Lung microvascular endothelial cell (primary cell): ENCODE results near the gene TYW1B. TPM values are rescaled to one million over a fixed set of nuclear protein-coding genes. Genes with fewer than 3 reads are reported as not detected.
"Not testable (repeated sequence)": the region's sequence is repeated elsewhere in the genome, so short reads cannot be mapped to it uniquely, and the experiment has no call there.

Experiments
- DNase-seq, 2 donors: peaks; one replicate each; pipeline versions ENCODE4 v3.0.0 to v3.0.0-alpha.2; 2010; ENCODE audit warnings: low read depth in 2 of 2
- total RNA-seq: library from RNA; depleted of rRNA; stranded (reverse); fragments of >200 nt; gene quantifications from 2 replicates; pipeline ENCODE4 v1.2.1, GENCODE V29; 2014

TYW1B gene
- total RNA-seq, 1 donor from 2014 or later: 5.4 TPM

GRCh38 chr7:72559546-72559945, 268.5 kb downstream of the TYW1B start:
- DNase-seq: not testable (repeated sequence)

- DNase-seq: not testable (repeated sequence)
These were observed 271.3 kb downstream of the TYW1B start for GRCh38 chr7:72556733-72557132.

GRCh38 chr7:72555238-72555637, 272.8 kb downstream of the TYW1B start:
- not testable (repeated sequence) for DNase-seq

- DNase-seq: not testable (repeated sequence)
These were observed 273.6 kb downstream of the TYW1B start for GRCh38 chr7:72554401-72554800.

- not testable (repeated sequence) for DNase-seq
These were observed 277.5 kb downstream of the TYW1B start for GRCh38 chr7:72550454-72550853.

GRCh38 chr7:72546586-72547237, 281.3 kb downstream of the TYW1B start:
- not testable (repeated sequence) for DNase-seq

GRCh38 chr7:72544531-72544930, 283.5 kb downstream of the TYW1B start:
- DNase-seq: not testable (repeated sequence)

GRCh38 chr7:72540923-72541322, 287.1 kb downstream of the TYW1B start:
- DNase-seq: no peak

GRCh38 chr7:72540106-72540611, 287.8 kb downstream of the TYW1B start:
- DNase-seq: no peak

- no peak for DNase-seq
These were observed 288.3 kb downstream of the TYW1B start for GRCh38 chr7:72539702-72540101.

- DNase-seq: no peak
These were observed 289.1 kb downstream of the TYW1B start for GRCh38 chr7:72538856-72539255.

- no peak for DNase-seq
These were observed 289.9 kb downstream of the TYW1B start for GRCh38 chr7:72538147-72538546.

- DNase-seq: peak in 1 of 2 donors; percentile 1
These were observed 292.0 kb downstream of the TYW1B start for GRCh38 chr7:72536038-72536437.

GRCh38 chr7:72531048-72531447, 297.0 kb downstream of the TYW1B start:
- DNase-seq: not testable (repeated sequence)

Other genes starting within 250 kb of the TYW1B start
- gene POM121, start 96.9 kb upstream of the TYW1B start, total RNA-seq: 3.3 and 3.8 TPM in 2 replicates
- gene TRIM74, start 141.3 kb upstream of the TYW1B start, total RNA-seq: under 0.01 TPM in 1 of 2 replicates, not detected in the other
- not detected in 2 replicates for gene SPDYE8, start 201.6 kb upstream of the TYW1B start, total RNA-seq
- gene SPDYE11, start 229.7 kb upstream of the TYW1B start, total RNA-seq: not detected in 2 replicates